ENCODE measurements around the gene XPO6. TPM values are rescaled to one million over a fixed set of nuclear protein-coding genes. Genes with fewer than 3 reads are reported as not detected.
"Not testable (repeated sequence)": the region's sequence is repeated elsewhere in the genome, so short reads cannot be mapped to it uniquely, and the experiment has no call there.

The XPO6 gene
- total RNA-seq, 1 donor from 2014 or later: 61.5 TPM

DNA sequence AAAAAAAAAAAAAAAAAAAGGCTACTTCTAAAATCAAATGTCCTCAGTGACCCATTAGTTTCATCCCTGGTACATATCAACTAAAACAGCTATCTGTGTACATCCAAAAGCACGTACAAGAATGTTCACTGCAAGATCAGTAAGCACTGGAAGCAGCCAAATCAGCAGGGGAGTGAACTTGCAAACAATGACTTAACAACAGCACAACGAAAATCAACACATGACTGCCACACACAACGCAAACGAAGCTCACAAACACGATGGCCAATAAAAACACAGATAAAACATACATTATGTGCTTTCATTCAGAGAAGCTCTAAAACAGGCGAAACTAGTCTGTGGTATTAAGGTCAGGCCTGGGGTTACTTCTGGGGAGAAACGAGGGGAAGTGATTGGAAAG lies 60.6 kb downstream of the XPO6 start:
- no peak for DNase-seq (ENCODE audit: low read depth in 2 of 2)

GRCh38 chr16:28149011-28149888 lies 62.5 kb downstream of the XPO6 start:
- no peak for DNase-seq (ENCODE audit: low read depth in 2 of 2)

GRCh38 chr16:28146536-28146935 lies 65.2 kb downstream of the XPO6 start:
- DNase-seq (ENCODE audit: low read depth in 2 of 2): no peak

DNA sequence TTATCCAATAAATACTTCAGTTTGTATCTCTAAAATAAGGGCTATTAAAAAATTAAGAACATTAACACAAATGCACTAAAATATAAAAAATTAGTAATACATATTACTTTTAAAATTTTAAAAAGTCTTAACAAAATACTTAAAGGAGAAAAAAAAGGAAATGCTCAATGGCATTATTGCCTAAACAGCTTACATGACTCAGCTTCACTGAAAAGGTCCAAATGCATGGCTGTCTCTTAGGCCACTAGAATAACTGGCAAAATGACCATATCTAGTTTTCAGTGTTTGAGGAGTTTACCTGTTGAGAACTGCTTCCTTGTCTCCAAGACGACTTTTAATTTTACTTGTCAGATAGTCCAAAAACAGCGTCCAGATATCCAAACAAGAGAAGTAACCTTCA lies 66.0 kb downstream of the XPO6 start:
- no peak for DNase-seq (ENCODE audit: low read depth in 2 of 2)

- DNase-seq (ENCODE audit: low read depth in 2 of 2): no peak
These were observed 70.8 kb downstream of the XPO6 start for GRCh38 chr16:28140788-28141618.

DNA sequence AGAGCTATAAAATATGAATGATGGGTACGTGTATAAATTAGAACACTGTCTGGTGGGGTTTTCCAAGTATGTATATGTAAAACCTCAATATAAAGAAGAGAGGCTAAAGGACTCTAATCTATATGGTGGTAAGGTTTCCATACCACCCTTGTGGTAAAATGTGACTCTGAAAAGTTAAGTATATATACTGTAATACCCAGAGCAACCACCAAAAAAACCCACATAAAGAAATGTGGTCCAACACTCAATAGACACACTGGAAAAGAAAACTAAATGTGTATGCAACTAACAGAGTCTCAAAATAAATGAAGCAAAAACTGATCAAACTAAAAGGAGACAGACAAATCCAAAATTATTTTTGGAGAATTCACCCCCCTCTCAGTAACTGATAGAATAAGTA lies 72.2 kb downstream of the XPO6 start:
- no peak for DNase-seq (ENCODE audit: low read depth in 2 of 2)

DNA sequence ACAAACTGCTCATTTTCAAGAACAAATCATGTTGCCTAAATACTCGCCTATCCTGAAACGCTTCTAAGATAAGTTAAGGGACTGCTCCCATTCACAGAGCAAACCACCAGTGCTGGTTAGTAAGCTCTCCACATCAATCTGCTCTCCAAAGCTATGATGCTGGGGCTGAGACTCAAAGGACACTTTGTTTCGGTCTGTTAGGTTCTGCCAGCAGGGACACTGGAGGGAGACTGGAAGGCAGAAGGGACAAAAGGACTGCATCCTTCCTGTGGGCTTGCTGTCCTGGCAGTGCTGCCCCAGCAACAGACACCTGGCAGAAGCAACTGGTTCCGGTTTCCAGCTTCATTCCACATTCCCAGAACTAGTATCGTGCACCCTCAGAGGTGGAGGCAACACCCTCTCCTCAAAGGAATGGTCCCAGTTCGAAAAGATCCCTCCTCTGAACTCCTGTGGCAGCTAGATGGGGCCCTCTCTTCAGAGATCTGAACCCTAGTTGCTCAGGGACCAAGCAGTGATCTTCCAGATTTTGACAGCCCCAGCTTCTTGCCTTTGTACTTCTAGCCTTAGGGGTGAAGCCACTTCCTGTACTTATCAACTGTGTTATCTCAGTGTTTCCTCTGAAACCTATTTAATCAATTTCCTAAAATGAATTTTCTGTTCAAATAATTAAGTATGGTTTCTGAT lies 74.9 kb downstream of the XPO6 start:
- peak; percentile 17 for DNase-seq (ENCODE audit: low read depth in 2 of 2)

GRCh38 chr16:28133666-28134065 lies 78.1 kb downstream of the XPO6 start:
- no peak for DNase-seq (ENCODE audit: low read depth in 2 of 2)

GRCh38 chr16:28131743-28132393 lies 79.9 kb downstream of the XPO6 start:
- DNase-seq (ENCODE audit: low read depth in 2 of 2): no peak

- peak in 1 of 2 donors; percentile 30 for DNase-seq (ENCODE audit: low read depth in 2 of 2)
These were observed 80.6 kb downstream of the XPO6 start for GRCh38 chr16:28131181-28131580.

GRCh38 chr16:28130099-28131088 lies 81.4 kb downstream of the XPO6 start:
- DNase-seq (ENCODE audit: low read depth in 2 of 2): peak in 1 of 2 donors; percentile 95

DNA sequence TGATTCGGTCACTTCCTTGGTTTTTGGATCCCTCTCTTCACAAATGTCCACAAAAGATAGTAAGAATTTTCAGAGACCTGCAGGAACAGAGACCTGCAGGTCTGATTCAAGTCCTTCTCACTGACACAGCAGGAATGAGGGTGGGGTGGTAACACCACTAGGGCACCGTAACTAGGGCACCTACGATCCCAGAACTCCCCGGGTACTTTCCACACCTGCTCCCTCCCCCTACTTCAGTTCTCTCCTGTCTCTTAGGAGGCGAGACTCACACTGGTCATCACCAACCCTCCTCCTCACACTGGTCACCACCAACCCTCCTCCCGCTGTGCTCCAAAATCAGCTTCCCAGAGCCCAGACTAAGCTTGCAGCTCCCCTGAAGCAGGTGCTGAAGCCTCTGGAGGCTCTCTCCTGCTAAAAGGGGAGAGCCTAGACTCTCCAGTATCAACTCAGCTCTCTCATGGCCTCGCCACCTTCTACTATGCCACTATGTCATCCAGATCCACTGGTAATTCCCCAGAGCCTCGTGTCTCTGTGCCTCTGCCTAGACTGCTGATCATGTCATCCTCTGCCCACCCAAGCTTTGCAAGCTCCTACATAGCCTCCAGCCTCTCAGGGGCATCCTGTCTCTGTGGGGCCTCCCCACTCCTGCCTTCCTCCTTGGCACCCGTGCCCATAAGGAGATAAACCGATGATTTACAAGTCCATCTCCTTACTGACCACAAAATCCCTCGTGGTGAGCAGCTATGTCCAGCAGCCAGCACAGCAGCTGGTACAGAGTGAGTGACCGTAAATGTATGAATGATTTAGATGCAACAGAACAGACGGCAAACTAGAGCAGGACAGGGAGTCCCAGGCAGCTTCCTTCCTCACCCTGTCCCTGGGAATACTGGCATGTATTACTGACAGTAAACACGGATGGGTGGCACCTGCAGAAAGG lies 84.8 kb downstream of the XPO6 start:
- DNase-seq (ENCODE audit: low read depth in 2 of 2): no peak

DNA sequence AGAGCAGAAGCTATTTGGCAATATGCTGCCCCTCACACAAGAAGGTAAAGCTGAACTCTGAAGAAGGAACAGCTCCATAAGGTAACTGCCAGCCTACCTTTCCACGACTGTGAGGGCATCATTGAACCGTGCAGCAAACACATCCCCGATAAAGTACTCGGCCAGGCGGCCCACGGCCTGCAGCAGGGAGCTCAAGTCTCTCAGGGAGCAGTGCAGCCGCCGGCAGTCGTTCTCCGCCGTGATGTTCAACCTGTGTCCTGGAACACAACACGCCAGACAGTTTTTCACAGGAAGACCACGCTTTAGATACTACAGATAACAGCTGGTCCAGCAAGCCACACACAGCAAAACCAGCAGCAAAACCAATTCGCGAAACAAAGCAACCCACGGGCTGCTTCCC lies 86.2 kb downstream of the XPO6 start:
- DNase-seq (ENCODE audit: low read depth in 2 of 2): no peak

DNA sequence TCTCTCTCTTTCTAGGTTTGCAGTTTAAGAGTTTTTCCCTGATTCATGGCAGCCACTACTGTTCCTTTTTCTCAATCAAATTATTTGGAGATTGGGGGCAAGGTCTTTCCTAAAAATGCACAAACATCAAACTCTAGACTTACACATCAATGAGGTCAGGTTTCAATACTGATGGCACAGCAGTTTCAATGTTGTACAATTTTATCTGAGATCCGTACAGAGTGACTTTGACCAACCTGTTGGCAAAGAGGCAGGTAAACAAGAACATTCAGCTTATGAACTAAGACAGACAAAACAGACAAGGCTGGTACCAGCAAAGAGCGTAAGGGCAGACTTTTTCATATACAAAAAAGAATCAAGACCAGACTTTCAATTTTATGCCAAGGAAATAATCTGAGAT lies 90.2 kb downstream of the XPO6 start:
- no peak for DNase-seq (ENCODE audit: low read depth in 2 of 2)

GRCh38 chr16:28120754-28121153 lies 91.0 kb downstream of the XPO6 start:
- no peak for DNase-seq (ENCODE audit: low read depth in 2 of 2)

DNA sequence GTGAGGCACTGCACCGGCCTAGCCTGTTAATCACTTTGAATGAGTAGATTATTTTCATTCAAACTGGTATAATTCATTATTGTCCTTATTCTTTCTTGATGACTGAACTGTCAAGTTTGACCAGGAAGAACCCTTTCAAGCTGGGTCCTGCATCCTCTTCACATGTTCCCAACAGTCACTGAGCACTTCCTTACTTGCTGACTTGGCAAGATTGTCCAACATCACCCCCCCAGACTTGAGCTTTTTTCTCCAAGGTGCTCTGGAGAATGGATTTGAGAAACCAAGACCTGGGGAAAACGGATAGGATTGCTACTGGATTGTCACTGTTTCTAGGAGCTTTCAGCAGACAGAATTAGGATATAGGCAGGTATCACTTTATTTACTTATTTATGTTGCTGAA lies 93.1 kb downstream of the XPO6 start:
- no peak for DNase-seq (ENCODE audit: low read depth in 2 of 2)

DNA sequence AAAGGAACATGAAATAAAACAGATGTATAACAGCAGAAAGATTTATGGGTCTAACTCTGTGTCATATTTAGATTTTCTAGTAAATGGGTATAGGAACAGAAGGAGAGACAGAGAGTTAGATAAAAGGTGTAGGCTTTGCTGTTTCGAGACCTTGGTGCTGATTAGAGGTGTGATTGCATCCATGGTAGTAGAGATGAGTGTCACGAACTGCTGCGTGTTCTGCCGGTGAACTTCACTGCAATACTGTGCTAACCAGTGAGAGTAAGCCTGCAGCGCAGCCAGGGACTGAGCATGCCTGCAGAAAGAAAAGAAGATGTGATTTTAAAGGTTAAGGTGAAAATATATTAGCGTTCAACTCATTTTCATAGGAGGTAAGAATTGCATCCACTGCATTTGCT lies 94.6 kb downstream of the XPO6 start:
- no peak for DNase-seq (ENCODE audit: low read depth in 2 of 2)

DNA sequence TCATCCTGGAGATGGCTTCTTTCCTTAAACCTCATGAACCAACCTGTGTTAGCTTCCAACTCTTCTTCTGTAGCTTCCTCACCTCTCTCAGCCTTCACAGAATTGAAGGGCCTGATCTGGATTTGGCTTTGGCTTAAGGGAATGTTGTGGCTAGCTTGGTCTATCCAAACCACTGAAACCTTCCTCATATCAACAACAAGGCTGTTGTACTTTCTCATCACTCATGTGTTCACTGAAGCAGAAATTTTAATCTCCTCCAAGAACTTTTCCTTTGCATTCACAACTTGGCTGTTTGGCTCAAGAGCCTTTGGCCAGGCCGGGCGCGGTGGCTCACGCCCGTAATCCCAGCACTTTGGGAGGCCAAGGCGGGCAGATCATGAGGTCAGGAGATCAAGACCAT lies 95.9 kb downstream of the XPO6 start:
- DNase-seq (ENCODE audit: low read depth in 2 of 2): not testable (repeated sequence)

DNA sequence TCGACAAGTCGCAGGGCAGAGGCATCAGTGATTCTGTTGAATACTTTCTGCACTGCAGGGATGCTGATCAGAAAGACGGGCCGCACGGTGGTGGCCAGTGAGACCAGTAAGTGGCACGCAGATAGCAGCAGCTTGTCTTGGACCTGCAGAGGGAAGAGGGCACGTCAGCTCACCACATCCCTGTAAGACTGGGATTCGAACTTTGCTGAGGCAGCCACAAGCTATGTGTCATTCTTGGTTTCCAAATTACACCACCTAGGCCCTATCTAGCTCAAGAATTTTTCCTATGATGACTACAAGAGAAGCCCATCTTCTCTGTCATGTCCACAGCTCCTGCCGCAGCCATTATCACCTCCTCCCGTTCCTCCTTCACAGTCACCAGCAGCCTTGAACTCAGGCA lies 98.9 kb downstream of the XPO6 start:
- no peak for DNase-seq (ENCODE audit: low read depth in 2 of 2)
